Testis (tissue), 3 donors: Measurements from ENCODE around the gene PRSS38. TPM values are rescaled to one million over a fixed set of nuclear protein-coding genes. Genes with fewer than 3 reads are reported as not detected.

Experiments used
- DNase-seq: peaks from one replicate; pipeline ENCODE4 v3.0.0-alpha.2; 2019
- H3K27ac ChIP-seq, 2 donors: fragments of 200-600 bp; sonication (generic); one replicate each; pipeline ENCODE4 v1.5.1; 2019
- H3K27me3 ChIP-seq: fragments of 200-600 bp; sonication (generic); one replicate; pipeline ENCODE4 v1.5.1; 2019
- H3K36me3 ChIP-seq: fragments of 200-600 bp; sonication (generic); one replicate; pipeline ENCODE4 v1.5.1; 2017; ENCODE audit warnings: low read depth; ENCODE audit errors: missing control alignments
- H3K4me1 ChIP-seq: fragments of 200-600 bp; sonication (generic); one replicate; pipeline ENCODE4 v1.5.1; 2019
- H3K4me3 ChIP-seq, 2 donors: fragments of 200-600 bp; sonication (generic); one replicate each; pipeline ENCODE4 v1.5.1; 2017 to 2019
- H3K9me3 ChIP-seq: fragments of 200-600 bp; sonication (generic); one replicate; pipeline ENCODE4 v1.5.1; 2017
- POLR2A ChIP-seq: fragments of 450-650 bp; IDR thresholded peaks from one replicate; pipeline ENCODE4 v1.6.1; 2017; ENCODE audit warnings: antibody characterized with exemption, mild to moderate bottlenecking, moderate library complexity
- WGBS, 2 donors: methylation state at CpG; one replicate each; pipeline ENCODE4 v1.1.5; 2018; 5-methylcytosine and 5-hydroxymethylcytosine counted together
- intact Hi-C: fragments of 100-400 bp; cut with DNase I; formaldehyde crosslinking; loops from one replicate; pipeline ENCODE4 v1.15.1; 2023; ENCODE audit warnings: low total_unique reads
- polyA plus RNA-seq: library from polyadenylated mRNA; stranded (reverse); fragments of 350-450 nt; fragmentation: Illumina TruSeq; extraction: RNeasy Lipid Tissue Mini Kit (QIAGEN cat#74804); gene quantifications from one replicate; pipeline ENCODE4 v1.2.3, GENCODE V29; 2014; ENCODE audit warnings: low read depth, low replicate concordance; ENCODE audit not compliant: insufficient read depth
- total RNA-seq, 2 donors: library from RNA; depleted of rRNA; stranded (reverse); fragments of >200 nt; gene quantifications; one replicate each; pipeline ENCODE4 v1.2.3, GENCODE V29; 2016
- TF ChIP-seq, protein P1 (sequence below), 3 experiments: fragments of 450-650 bp in 2 of 3; fragments of 200-600 bp in 1 of 3; sonication (generic) in 1 of 3; IDR thresholded peaks; one replicate each; pipeline ENCODE4 v1.5.1; 2016 to 2019; ENCODE audit warnings: antibody characterized with exemption in 3 of 3, mild to moderate bottlenecking in 2 of 3, moderate library complexity in 1 of 3

Gene PRSS38
- total and polyA plus RNA-seq, 3 donors from 2014 or later: 3.4 to 9.3 (median 5.4) TPM

DNA sequence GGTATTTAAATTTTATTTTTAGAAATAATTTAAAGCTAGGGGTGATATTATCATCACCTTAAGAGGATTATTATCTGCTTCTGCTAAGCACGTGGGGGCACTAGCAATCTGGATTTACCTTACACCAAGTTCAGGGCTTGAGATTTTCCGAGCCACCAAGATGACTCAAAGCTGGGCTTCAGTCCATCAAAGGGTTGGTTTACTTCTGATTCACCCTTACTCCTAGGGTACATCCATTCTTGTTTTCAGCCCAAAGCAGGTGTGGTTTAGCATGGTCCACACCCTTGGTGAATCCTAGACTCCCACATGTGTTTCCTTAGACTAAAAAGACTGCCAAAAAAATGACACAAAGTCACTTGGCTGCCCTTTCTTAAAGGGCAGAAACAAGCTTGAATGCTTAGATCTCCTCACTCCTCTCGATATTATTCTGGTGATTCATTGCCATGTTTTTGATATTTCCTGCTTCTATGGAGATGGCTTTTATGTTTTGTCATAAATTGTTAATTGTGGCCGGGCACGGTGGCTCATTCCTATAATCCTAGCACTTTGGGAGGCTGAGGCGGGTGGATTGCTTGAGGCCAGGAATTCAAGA is 9.8 kb upstream of the PRSS38 start:
- Histone ChIP-seq H3K9me3 (no peaks in the 10 kb centered on the region), H3K36me3 (no peaks in the 10 kb centered on the region), H3K27me3 (no peaks in the 10 kb centered on the region), H3K4me3 (no peak overlapping the region), H3K4me1 (no peaks in the 10 kb centered on the region), H3K27ac (no peak overlapping the region)
- no peak for DNase-seq
- intact Hi-C loops: no loop called here
- 69 to 71% methylated on average over 6 of the region's 6 CpGs for WGBS, 2 donors
- no peak for TF ChIP-seq POLR2A
- TF ChIP-seq, protein P1, sequence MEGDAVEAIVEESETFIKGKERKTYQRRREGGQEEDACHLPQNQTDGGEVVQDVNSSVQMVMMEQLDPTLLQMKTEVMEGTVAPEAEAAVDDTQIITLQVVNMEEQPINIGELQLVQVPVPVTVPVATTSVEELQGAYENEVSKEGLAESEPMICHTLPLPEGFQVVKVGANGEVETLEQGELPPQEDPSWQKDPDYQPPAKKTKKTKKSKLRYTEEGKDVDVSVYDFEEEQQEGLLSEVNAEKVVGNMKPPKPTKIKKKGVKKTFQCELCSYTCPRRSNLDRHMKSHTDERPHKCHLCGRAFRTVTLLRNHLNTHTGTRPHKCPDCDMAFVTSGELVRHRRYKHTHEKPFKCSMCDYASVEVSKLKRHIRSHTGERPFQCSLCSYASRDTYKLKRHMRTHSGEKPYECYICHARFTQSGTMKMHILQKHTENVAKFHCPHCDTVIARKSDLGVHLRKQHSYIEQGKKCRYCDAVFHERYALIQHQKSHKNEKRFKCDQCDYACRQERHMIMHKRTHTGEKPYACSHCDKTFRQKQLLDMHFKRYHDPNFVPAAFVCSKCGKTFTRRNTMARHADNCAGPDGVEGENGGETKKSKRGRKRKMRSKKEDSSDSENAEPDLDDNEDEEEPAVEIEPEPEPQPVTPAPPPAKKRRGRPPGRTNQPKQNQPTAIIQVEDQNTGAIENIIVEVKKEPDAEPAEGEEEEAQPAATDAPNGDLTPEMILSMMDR (IDR thresholded peaks at IDR 0.05): no peak

DNA sequence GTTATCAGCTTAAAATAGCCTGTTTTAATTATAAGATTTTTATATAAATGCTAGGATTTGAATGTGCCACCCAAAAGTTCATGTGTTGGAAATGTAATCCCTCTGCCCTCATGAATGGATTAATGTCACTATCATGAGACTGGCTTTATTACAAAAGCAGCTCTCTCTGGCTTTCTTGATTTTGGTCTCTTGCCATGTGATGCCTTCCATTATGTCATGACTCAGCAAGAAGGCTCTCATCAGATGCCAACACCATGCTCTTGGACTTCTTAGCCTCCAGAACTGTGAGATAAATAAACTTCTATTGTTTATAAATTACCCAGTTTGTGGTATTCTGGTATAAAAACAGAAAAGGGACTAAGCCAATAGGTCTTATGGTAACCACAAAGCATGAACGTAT is 6.9 kb upstream of the PRSS38 start:
- Histone ChIP-seq H3K27me3 (no peaks in the 10 kb centered on the region), H3K27ac (no peak overlapping the region), H3K4me3 (no peak overlapping the region), H3K9me3 (no peaks in the 10 kb centered on the region), H3K4me1 (no peaks in the 10 kb centered on the region), H3K36me3 (no peaks in the 10 kb centered on the region)
- no peak for DNase-seq
- WGBS, 2 donors: 73 to 81% methylated on average over 1 of the region's 1 CpG
- no peak for TF ChIP-seq POLR2A
- TF ChIP-seq, protein P1 (IDR thresholded peaks at IDR 0.05): no peak
- intact Hi-C loops: no loop called here

DNA sequence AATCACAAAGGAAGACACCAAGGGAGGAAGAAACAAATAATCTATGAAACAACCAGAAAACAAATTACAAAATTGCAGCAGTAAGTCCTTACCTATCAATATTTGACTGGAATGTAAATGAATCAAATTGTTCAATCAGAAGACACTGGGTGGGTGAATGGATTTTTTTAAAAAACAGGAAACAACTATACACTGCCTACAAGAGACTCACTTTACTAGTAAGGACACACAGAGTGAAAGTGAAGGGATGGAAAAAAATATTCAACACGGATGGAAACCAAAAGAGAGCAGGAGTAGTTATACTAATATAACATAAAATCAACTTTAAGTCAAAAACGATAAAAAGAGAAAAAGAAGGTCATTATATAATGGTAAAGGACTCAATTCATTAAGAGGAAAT is 6.4 kb upstream of the PRSS38 start:
- 85 to 89% methylated on average over 2 of the region's 2 CpGs for WGBS, 2 donors
- no peak for DNase-seq
- no peak overlapping the region for H3K4me3 ChIP-seq
- no peaks in the 10 kb centered on the region for H3K36me3 ChIP-seq
- H3K27ac ChIP-seq: no peak overlapping the region
- no peaks in the 10 kb centered on the region for H3K27me3 ChIP-seq
- no peak for TF ChIP-seq POLR2A
- TF ChIP-seq, protein P1 (IDR thresholded peaks at IDR 0.05): no peak
- intact Hi-C loops: no loop called here
- no peaks in the 10 kb centered on the region for H3K9me3 ChIP-seq
- no peaks in the 10 kb centered on the region for H3K4me1 ChIP-seq

DNA sequence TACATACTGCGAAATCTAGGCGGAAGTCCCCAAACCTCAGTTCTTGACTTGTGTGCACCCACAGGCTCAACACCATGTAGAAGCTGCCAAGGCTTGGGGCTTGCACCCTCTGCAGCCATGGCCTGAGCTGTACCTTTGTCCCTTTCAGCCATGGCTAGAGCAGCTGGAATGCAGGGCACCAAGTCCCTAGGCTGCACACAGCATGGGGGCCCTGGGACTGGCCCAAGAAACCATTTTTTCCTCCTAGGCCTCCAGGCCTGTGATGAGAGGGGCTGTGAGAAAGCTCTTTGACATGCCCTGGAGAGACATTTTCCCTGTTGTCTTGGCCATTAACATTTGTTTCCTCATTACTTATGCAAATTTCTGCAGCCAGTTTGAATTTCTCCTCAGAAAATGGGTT is 1.5 kb upstream of the PRSS38 start:
- H3K27ac ChIP-seq: no peak overlapping the region
- no peak overlapping the region for H3K4me3 ChIP-seq
- H3K36me3 ChIP-seq: no peaks in the 10 kb centered on the region
- no peaks in the 10 kb centered on the region for H3K9me3 ChIP-seq
- DNase-seq: no peak
- no peaks in the 10 kb centered on the region for H3K27me3 ChIP-seq
- intact Hi-C loops: no loop called here
- WGBS, 2 donors: 97 to 100% methylated on average over 2 of the region's 2 CpGs
- TF ChIP-seq, protein P1 (IDR thresholded peaks at IDR 0.05): no peak
- TF ChIP-seq POLR2A: no peak
- H3K4me1 ChIP-seq: no peaks in the 10 kb centered on the region

DNA sequence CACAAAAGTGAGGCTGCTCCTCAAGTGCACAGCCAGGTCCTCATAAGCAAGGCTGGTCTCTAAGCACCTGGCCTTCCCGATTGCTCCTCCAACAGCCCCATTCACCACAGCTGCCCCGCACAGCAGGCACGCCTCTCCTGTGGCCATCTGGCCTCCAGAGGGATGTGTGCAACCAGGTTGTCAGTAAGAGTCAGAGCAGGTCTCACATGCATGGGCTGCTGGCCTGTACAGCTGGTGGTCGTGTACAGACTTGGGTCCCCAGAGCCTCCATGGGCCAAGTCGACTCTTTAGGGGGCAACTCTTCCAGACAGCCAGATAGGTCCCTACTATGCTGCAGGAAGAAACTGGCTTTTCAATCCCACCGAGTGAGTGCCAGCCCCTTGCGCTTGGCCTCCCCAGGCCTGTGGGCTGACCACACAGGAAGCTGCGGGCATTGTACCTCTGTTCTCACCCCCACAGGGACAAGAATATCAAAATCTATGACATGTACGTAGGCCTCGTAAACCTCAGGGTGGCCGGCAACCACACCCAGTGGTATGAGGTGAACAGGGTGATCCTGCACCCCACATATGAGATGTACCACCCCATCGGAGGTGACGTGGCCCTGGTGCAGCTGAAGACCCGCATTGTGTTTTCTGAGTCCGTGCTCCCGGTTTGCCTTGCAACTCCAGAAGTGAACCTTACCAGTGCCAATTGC is 1.4 kb downstream of the PRSS38 start:
- Histone ChIP-seq H3K27me3 (no peaks in the 10 kb centered on the region), H3K4me3 (no peak overlapping the region), H3K4me1 (no peaks in the 10 kb centered on the region), H3K36me3 (no peaks in the 10 kb centered on the region), H3K27ac (no peak overlapping the region), H3K9me3 (no peaks in the 10 kb centered on the region)
- intact Hi-C loops: no loop called here
- WGBS, 2 donors: 82 to 93% methylated on average over 6 to 16 of the region's 16 CpGs
- no peak for TF ChIP-seq POLR2A
- TF ChIP-seq, protein P1 (IDR thresholded peaks at IDR 0.05): no peak
- no peak for DNase-seq
